Small intestine (tissue), 7 donors: ENCODE data around the gene MOV10L1. TPM values are rescaled to one million over a fixed set of nuclear protein-coding genes. Genes with fewer than 3 reads are reported as not detected.

Source experiments
- DNase-seq, 2 donors: peaks; one replicate each; pipeline versions ENCODE4 v3.0.0 to v3.0.0-alpha.2; 2013
- FAIRE-seq: peaks from 2 replicates; lab custom pipeline; 2012; peaks lifted over from hg19 to GRCh38; lab: Jason Lieb, UNC
- H3K27ac ChIP-seq, 3 donors: one replicate each; pipeline ENCODE4 v1.5.1; 2013; ENCODE audit warnings: low read length in 2 of 3, mild to moderate bottlenecking in 2 of 3, control low read depth in 1 of 3, inconsistent platforms in 1 of 3, low read depth in 1 of 3, moderate library complexity in 1 of 3
- H3K27me3 ChIP-seq, 3 donors: one replicate each; pipeline ENCODE4 v1.6.1; 2013; ENCODE audit warnings: low read length in 3 of 3, inconsistent platforms in 1 of 3; ENCODE audit not compliant: control insufficient read depth in 3 of 3, insufficient read depth in 3 of 3
- H3K36me3 ChIP-seq, 3 donors: one replicate each; pipeline ENCODE4 v1.6.1; 2013; ENCODE audit warnings: low read length in 3 of 3, inconsistent platforms in 1 of 3, low read depth in 1 of 3, mild to moderate bottlenecking in 1 of 3, moderate library complexity in 1 of 3; ENCODE audit not compliant: control insufficient read depth in 3 of 3, insufficient read depth in 2 of 3
- H3K4me1 ChIP-seq, 3 donors: one replicate each; pipeline ENCODE4 v1.6.1; 2013; ENCODE audit warnings: low read length in 2 of 3, inconsistent platforms in 1 of 3, low read depth in 1 of 3, mild to moderate bottlenecking in 1 of 3, moderate library complexity in 1 of 3; ENCODE audit not compliant: control insufficient read depth in 3 of 3, insufficient read depth in 2 of 3
- H3K4me3 ChIP-seq, 3 donors: one replicate each; pipeline ENCODE4 v1.5.1; 2013; ENCODE audit warnings: low read length in 3 of 3, control low read depth in 1 of 3, inconsistent platforms in 1 of 3, low read depth in 1 of 3, mild to moderate bottlenecking in 1 of 3, moderate library complexity in 1 of 3
- H3K9me3 ChIP-seq, 2 donors: one replicate each; pipeline ENCODE4 v1.6.1; 2013; ENCODE audit warnings: low read depth in 1 of 2, low read length in 1 of 2; ENCODE audit not compliant: control insufficient read depth in 2 of 2, insufficient read depth in 1 of 2
- WGBS, 3 donors: extraction: QIAGEN DNeasy Blood & Tissue Kit; methylation state at CpG; one replicate each; pipeline ENCODE4 v1.1.7; 2013; 5-methylcytosine and 5-hydroxymethylcytosine counted together
- polyA plus RNA-seq, 4 donors: library from polyadenylated mRNA; stranded (reverse) in 3 of 4; unstranded in 1 of 4; fragments of 200-250 nt in 3 of 4; fragments of 120-200 nt in 1 of 4; gene quantifications; one replicate each; pipeline versions ENCODE4 v1.2.1 to v1.2.3, GENCODE V29; 2013
- donor health status: healthy with polysubstance abuse.
- donor health status: control.
- donor health status: control.
- donor health status: Bipolar disorder and iron deficiency.
- donor health status: healthy.

The MOV10L1 gene
- polyA plus RNA-seq, 4 donors, result 0.19 to 2.1 TPM; not detected in 2

DNA sequence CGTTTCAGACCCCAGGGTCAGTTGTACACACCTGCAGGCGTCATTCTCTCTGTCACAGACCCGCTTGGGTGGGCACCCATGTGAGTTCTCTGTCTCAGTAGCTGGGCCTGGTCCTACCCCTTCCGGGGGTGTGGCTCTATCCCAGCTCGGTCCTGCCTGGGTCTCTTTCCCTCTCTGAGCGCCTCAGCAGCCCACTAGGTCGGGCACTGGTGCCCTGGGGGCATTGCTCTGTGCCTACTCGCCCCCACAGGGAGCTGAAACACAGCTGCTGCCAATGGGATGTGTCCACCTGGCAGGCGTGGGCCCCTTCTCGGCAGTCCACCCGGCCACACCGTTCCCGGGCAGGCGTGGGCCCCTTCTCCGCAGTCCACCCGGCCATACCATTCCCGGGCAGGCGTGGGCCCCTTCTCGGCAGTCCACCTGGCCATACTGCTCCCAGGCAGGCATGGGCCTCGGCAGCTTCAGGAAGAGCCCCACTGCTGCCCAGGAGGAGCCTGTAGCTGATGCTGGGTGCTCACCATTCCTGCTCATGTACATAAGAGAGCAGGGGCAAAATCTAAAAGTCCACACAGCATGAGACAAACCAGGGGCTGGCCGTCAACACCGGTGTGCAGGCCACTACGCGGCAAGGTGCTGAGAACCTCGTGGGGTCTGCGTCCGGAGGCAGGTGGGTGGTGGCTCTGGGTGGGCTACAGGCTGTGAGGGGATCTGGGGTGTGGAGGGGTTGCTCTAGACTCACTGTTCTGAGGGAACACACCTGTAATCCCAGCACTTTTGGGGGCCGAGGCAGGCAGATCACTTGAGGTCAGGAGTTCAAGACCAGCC lies 16.9 kb upstream of the MOV10L1 start:
- Histone ChIP-seq H3K4me1 (no peaks in the 10 kb centered on the region), H3K4me3 (no peak overlapping the region), H3K9me3 (no peaks in the 10 kb centered on the region), H3K27ac (no peak overlapping the region), H3K27me3 (no peaks in the 10 kb centered on the region), H3K36me3 (no peaks in the 10 kb centered on the region)
- DNase-seq (no peak), FAIRE-seq (no peak)
- 80 to 88% (median 83%) methylated on average over 23 to 28 of the region's 28 CpGs for WGBS, 3 donors

DNA sequence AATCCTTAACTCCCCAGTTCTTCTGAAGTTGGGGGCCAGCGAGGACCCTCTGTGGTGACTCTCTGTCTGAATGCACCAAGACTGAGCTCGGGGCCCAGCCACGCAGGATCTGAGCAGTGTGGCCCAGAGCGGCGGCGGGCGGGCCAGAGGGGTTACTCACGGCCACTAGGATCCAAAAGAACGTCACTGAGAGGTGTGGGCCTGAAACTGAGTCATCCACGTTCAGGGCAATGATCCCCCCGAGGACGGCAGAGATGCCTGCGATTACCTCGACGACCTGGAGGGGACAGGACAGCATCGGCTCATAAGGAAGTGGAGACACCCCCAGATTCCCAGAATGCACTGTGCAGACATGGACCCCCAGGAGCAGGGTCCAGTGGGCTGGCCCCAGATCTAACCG lies 15.8 kb upstream of the MOV10L1 start:
- no peak overlapping the region for H3K27ac ChIP-seq
- no peak for DNase-seq
- H3K36me3 ChIP-seq, result no peaks in the 10 kb centered on the region
- H3K4me1 ChIP-seq, result no peaks in the 10 kb centered on the region
- no peaks in the 10 kb centered on the region for H3K9me3 ChIP-seq
- H3K4me3 ChIP-seq, result no peak overlapping the region
- 66 to 80% (median 68%) methylated on average over 17 of the region's 17 CpGs for WGBS, 3 donors
- H3K27me3 ChIP-seq, result no peaks in the 10 kb centered on the region
- no peak for FAIRE-seq

DNA sequence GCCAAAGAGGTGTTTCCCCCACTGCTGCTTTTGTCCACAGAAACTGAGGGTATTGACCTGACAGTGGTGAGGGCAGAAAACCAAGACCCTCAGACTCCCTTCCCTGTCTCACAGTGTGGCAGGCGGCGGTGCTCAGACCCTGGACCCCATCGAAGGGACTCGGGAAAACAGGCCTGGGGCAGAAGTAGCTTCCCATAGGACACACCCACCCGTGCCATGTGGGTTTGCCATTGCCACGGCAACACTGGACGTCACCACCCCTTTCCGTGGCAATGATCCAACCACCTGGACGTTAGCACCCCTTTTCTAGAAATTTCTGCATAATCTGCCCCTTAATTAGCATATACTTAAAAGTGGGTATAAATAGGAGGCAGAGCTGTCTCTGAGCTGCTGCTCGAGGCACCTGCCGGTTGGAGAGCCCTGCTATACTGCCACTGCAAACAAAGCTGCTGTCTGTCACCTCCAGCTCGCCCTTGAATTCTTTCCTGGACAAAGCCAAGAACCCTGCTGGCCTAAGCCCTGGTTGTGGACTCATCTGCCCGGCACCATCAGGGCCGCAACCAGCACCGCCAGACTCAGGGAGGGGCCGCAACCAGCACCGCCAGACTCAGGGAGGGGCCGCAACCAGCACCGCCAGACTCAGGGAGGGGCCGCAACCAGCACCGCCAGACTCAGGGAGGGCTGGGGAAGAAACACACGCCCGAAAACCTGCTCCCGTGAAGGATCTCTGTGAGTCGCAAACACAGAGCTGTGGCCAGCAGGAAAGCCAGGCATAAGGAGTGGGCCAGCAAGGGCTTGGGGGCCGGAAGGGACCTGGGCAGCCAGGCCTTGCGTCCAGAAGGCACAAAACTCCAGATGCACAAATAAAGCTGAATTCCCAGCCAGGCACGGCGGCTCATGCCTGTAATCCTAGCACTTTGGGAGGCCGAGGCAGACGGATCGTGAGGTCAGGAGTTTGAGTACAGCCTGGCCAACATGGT lies 15.0 kb upstream of the MOV10L1 start:
- Histone ChIP-seq H3K27ac (no peak overlapping the region), H3K36me3 (no peaks in the 10 kb centered on the region), H3K9me3 (no peaks in the 10 kb centered on the region), H3K4me3 (no peak overlapping the region), H3K4me1 (no peaks in the 10 kb centered on the region), H3K27me3 (no peaks in the 10 kb centered on the region)
- peak in 1 of 2 donors; percentile 13 for DNase-seq
- no peak for FAIRE-seq
- WGBS, 3 donors, result 48 to 81% (median 65%) methylated on average over 32 of the region's 32 CpGs

DNA sequence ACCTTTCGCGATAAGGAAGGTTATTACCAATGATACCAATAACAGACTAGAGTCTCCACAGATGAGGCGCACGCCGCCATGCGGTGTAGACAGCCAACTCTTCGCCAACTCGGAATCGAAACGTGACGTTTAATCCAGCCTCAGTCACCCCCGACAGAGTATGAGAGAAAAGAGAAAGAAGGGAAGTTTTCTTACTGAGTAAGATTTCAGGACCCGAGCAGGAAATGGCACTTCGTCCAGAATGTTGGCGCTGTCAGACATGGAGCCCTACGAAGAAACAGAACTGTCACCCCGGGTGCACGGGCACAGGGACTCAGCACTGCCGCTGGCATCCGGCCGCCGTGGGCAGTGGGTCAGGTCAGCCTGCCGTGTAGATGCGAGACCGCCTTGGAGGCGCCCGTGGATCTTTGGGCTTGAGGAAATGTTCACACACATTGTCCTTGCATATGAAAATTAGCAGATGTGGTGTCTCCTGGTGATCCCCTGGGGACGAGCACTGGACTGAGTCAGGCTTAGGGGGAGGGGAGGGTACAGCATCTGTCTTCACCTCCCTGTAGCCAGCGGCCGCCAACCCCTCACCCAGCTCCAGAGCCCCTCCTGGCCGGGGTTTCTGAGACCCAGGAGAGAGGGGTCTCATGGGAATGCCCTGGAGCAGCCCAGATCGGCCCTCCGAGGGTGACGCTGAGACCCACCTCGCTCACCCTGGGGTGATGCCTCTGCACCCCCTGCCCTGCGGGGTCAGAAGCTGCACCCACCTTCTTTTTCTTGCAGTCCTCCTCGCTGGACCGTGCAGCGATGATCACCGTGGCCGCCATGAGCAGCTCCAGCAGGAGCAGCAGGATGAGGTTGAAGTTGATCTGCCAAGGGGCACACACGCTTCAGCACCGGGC lies 12.9 kb upstream of the MOV10L1 start:
- H3K9me3 ChIP-seq, result no peaks in the 10 kb centered on the region
- WGBS, 3 donors, result 85 to 89% (median 88%) methylated on average over 41 to 43 of the region's 43 CpGs
- no peaks in the 10 kb centered on the region for H3K36me3 ChIP-seq
- no peaks in the 10 kb centered on the region for H3K27me3 ChIP-seq
- FAIRE-seq (no peak), DNase-seq (no peak)
- no peaks in the 10 kb centered on the region for H3K4me1 ChIP-seq
- H3K27ac ChIP-seq, result no peak overlapping the region
- no peak overlapping the region for H3K4me3 ChIP-seq

DNA sequence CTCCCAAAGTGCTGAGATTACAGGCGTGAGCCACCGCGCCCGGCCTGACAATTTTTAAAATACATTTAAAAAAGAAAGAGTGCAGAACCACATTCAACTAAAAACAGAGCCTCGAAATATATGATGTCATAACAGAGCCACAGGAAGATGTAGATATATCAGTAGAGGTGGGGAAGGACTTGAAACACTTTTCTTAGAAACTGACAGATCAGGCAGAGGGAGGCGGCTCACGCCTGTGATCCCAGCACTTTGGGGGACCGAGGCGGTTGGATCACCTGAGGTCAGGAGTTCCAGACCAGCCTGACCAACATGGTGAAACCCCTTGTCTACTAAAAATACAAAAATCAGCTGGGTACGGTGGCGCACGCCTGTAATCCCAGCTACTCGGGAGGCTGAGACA lies 11.6 kb upstream of the MOV10L1 start:
- no peak for FAIRE-seq
- H3K4me3 ChIP-seq, result no peak overlapping the region
- DNase-seq, result no peak
- no peaks in the 10 kb centered on the region for H3K9me3 ChIP-seq
- WGBS, 3 donors, result 91 to 96% (median 93%) methylated on average over 13 of the region's 13 CpGs
- no peaks in the 10 kb centered on the region for H3K36me3 ChIP-seq
- peaks cover 0 to 8% (median 0%) of the 10 kb centered on the region in 3 donors for H3K4me1 ChIP-seq
- peaks cover 0 to 1% (median 0%) of the 10 kb centered on the region in 3 donors for H3K27me3 ChIP-seq
- no peak overlapping the region for H3K27ac ChIP-seq

DNA sequence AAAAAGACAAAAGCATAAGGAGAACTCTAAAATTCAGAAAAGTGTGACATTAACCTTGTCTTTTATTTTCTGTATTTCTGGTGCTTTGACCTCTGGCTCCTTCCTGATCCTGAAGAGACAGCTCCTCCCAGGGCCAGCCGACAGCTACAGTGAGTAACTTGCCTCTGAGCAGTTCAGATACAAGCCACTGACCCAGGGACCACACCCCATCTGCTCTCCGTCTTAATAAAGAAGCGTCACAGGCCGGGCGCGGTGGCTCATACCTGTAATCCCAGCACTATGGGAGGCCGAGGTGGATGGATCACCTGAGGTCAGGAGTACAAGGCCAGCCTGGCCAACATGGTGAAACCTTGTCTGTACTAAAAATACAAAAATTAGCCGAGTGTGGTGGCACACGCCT lies 11.0 kb upstream of the MOV10L1 start:
- Histone ChIP-seq H3K4me1 (peaks cover 0 to 13% (median 0%) of the 10 kb centered on the region in 3 donors), H3K27me3 (peaks cover 0 to 2% (median 0%) of the 10 kb centered on the region in 3 donors), H3K9me3 (no peaks in the 10 kb centered on the region), H3K36me3 (no peaks in the 10 kb centered on the region), H3K4me3 (no peak overlapping the region), H3K27ac (no peak overlapping the region)
- DNase-seq (peak in 1 of 2 donors; percentile 18), FAIRE-seq (no peak)
- 45 to 73% (median 49%) methylated on average over 9 of the region's 9 CpGs for WGBS, 3 donors

DNA sequence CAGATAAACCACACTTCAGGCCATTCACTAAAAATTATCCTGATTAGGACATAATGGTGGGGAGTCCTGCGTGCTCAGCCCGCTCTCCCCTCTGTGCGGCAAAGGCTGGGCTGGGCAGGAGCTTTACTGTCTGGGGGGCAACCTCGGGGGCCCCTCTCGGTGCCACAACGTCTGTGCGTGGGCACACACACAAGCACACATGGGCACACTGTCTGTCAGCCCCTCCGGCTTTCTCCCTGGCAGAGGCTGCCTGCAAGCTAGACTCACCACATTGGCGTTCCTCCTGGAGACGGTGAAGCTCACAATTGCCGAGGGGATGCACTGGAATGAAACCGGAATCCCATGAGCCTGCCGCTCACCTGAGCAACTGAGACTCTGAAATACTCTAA lies 9.7 kb upstream of the MOV10L1 start:
- DNase-seq (no peak), FAIRE-seq (no peak)
- no peaks in the 10 kb centered on the region for H3K36me3 ChIP-seq
- H3K9me3 ChIP-seq, result no peaks in the 10 kb centered on the region
- WGBS, 3 donors, result 83 to 87% (median 85%) methylated on average over 13 of the region's 13 CpGs
- H3K4me1 ChIP-seq, result peaks cover 0 to 13% (median 0%) of the 10 kb centered on the region in 3 donors
- no peak overlapping the region for H3K4me3 ChIP-seq
- peaks cover 0 to 7% (median 0%) of the 10 kb centered on the region in 3 donors for H3K27me3 ChIP-seq
- H3K27ac ChIP-seq, result no peak overlapping the region
